Measurements from ENCODE around the gene MARCOL.
"Not testable (repeated sequence)": the region's sequence is repeated elsewhere in the genome, so short reads cannot be mapped to it uniquely, and the experiment has no call there.

Gene MARCOL

GRCh38 chr5:148268566-148268965 is 30.2 kb downstream of the MARCOL start, which contains the start of gene SPINK13:
TSS of gene SPINK13 (plus strand) at chr5:148268794. CDS start at chr5:148270073, 1,279 bp downstream.
- DNase-seq, result no peak

DNA sequence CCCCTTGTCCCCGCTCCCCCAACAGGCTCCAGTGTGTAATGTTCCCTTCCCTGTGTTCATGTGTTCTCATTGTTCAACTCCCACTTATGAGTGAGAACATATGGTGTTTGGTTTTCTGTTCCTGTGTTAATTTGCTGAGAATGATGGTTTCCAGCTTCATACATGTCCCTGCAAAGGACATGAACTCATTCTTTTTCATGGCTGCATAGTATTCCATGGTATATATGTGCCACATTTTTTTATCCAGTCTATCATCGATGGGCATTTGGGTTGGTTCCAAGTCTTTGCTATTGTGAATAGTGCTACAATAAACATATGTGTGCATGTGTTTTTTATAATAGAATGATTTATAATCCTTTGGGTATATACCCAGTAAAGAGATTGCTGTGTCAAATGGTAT is 36.8 kb downstream of the MARCOL start:
- DNase-seq, result not testable (repeated sequence)

- not testable (repeated sequence) for DNase-seq
These were observed 42.6 kb downstream of the MARCOL start for GRCh38 chr5:148280893-148281292.

GRCh38 chr5:148281336-148281735 is 43.0 kb downstream of the MARCOL start:
- DNase-seq, result not testable (repeated sequence)

DNA sequence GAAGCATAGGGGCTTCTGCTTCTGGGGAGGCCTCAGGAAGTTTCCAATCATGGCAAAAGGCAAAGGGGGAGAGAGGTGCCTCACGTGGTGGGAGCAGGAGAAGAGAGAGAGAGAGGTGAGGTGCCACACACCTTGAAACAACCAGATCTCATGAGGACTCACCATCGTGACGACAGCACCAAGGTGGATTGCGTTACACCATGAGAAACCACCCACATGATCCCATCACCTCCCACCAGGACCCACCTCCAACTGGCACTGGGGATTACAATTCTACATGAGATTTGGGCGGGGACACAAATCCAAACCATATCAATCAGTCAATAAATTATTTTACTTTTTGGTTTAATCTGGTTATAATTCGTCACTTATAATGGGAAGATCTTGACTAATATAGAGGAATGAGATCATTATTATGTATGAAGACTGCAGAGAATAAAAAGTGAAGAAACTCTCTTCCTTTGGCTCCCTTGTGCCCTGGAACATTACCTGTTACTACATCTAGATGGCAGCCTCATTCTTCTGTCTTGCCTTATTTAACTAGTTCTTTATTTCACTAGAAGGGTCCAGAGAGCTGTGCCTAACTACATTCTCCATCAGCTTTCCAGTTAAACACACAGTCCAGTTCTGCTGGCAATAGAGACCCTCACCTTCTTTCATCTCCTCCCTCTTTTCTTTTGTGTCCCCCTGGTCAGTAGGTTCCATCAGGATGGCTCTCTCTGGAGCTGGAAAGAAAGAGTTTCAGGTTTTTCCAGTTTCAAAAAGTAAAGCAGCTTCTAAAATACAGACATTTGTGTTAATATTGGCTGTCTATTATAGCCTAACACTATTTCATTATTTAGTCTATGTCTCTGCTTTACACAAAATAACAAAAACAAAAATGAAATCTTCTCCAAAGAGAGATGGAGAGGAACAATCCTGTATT is 52.2 kb downstream of the MARCOL start:
- peak; percentile 22 for DNase-seq
